Thyroid gland (tissue), 4 donors: Measurements from ENCODE around the gene TIMM17A. TPM values are rescaled to one million over a fixed set of nuclear protein-coding genes. Genes with fewer than 3 reads are reported as not detected.

Experiments
- DNase-seq, 2 donors: peaks; one replicate each; pipeline ENCODE4 v3.0.0-alpha.2; 2019
- H3K27ac ChIP-seq, 3 donors: fragments of 200-600 bp; sonication (generic); 1 replicate in 2 of 3; 2 replicates in 1 of 3; pipeline ENCODE4 v1.5.1; 2016 to 2019; ENCODE audit warnings: mild to moderate bottlenecking in 1 of 3, moderate library complexity in 1 of 3
- H3K27me3 ChIP-seq: fragments of 200-600 bp; sonication (generic); one replicate; pipeline ENCODE4 v1.5.1; 2019
- H3K36me3 ChIP-seq, 2 donors: fragments of 200-600 bp; sonication (generic); one replicate each; pipeline ENCODE4 v1.5.1; 2016 to 2019
- H3K4me1 ChIP-seq, 2 donors: fragments of 200-600 bp; sonication (generic); one replicate each; pipeline ENCODE4 v1.5.1; 2017 to 2019
- H3K4me3 ChIP-seq, 3 donors: fragments of 200-600 bp; sonication (generic); replicated peaks in 1 of 3; 1 replicate in 2 of 3; 2 replicates in 1 of 3; pipeline ENCODE4 v1.5.1; 2016; ENCODE audit warnings: mild to moderate bottlenecking in 1 of 3
- H3K9me3 ChIP-seq: fragments of 200-600 bp; sonication (generic); one replicate; pipeline ENCODE4 v1.5.1; 2017
- POLR2A ChIP-seq, 2 donors: fragments of 450-650 bp; IDR thresholded peaks; one replicate each; pipeline ENCODE4 v1.6.1; 2017; ENCODE audit warnings: antibody characterized with exemption in 2 of 2, mild to moderate bottlenecking in 2 of 2, moderate library complexity in 1 of 2
- WGBS, 2 donors: methylation state at CpG; one replicate each; pipeline ENCODE4 v1.1.5; 2017; 5-methylcytosine and 5-hydroxymethylcytosine counted together
- intact Hi-C: fragments of 100-400 bp; cut with DNase I; formaldehyde crosslinking; loops from one replicate; pipeline ENCODE4 v1.15.1; 2023
- total RNA-seq, 4 donors: library from RNA; depleted of rRNA; stranded (reverse); fragments of >200 nt; gene quantifications; one replicate each; pipeline ENCODE4 v1.2.3, GENCODE V29; 2016
- TF ChIP-seq, protein P1 (sequence below), 6 experiments: fragments of 200-600 bp in 3 of 6; fragments of 450-650 bp in 3 of 6; sonication (generic) in 3 of 6; IDR thresholded peaks; one replicate each; pipeline ENCODE4 v1.5.1; 2016 to 2019; ENCODE audit warnings: antibody characterized with exemption in 6 of 6, mild to moderate bottlenecking in 2 of 6, inconsistent platforms in 1 of 6, moderate library complexity in 1 of 6

Gene TIMM17A
- total RNA-seq, 4 donors from 2014 or later: 34.7 to 46.8 (median 40.1) TPM

DNA sequence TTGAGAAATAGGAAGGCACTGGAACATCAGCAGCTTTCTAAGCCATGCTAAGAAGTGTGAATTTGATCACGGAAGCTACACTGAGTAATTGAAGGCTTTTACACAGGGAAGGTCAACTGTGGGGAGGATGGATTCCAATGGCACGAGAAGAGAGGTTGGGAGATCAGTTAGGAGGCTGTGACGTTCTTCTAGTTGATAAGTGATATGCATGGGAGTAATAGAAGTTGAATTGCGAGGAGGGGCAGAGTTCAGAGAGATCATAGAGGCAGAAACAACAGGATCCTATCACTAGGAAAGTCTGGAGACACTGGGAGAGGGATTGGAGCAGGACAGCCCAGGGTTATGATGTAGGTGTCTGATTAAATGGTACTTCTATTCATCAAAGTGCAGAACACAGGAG, 25.2 kb upstream of the TIMM17A start:
- Histone ChIP-seq H3K27me3 (no peaks in the 10 kb centered on the region), H3K9me3 (no peaks in the 10 kb centered on the region), H3K36me3 (no peaks in the 10 kb centered on the region), H3K4me1 (peaks cover 5 to 7% of the 10 kb centered on the region in 2 donors), H3K4me3 (no peak overlapping the region), H3K27ac (no peak overlapping the region)
- WGBS, 2 donors: 85 to 86% methylated on average over 4 of the region's 4 CpGs
- intact Hi-C loops: no loop called here
- DNase-seq: no peak
- no peak for TF ChIP-seq POLR2A (IDR thresholded peaks at IDR 0.05)
- TF ChIP-seq, protein P1, sequence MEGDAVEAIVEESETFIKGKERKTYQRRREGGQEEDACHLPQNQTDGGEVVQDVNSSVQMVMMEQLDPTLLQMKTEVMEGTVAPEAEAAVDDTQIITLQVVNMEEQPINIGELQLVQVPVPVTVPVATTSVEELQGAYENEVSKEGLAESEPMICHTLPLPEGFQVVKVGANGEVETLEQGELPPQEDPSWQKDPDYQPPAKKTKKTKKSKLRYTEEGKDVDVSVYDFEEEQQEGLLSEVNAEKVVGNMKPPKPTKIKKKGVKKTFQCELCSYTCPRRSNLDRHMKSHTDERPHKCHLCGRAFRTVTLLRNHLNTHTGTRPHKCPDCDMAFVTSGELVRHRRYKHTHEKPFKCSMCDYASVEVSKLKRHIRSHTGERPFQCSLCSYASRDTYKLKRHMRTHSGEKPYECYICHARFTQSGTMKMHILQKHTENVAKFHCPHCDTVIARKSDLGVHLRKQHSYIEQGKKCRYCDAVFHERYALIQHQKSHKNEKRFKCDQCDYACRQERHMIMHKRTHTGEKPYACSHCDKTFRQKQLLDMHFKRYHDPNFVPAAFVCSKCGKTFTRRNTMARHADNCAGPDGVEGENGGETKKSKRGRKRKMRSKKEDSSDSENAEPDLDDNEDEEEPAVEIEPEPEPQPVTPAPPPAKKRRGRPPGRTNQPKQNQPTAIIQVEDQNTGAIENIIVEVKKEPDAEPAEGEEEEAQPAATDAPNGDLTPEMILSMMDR (IDR thresholded peaks at IDR 0.05): no peak

DNA sequence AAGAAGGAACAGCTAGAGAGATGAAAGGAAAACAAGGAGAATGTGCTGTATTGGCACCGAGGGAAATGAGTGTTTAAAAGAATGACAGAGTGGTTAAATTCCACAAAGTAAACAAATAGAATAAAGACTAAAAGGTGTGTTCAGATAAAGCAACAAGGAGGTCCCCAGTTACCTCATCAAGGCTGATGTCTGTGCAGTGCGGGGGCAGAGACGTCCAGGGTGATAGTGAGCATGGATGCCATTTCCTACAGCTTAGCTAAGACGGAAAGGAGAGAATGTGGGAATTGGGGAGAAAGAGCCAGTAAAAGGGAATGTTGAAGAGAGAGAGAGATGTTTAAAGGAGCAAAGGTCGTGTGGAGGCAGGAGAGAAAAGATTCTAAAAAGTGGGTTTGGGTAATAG, 24.5 kb upstream of the TIMM17A start:
- no peak for DNase-seq
- TF ChIP-seq, protein P1 (IDR thresholded peaks at IDR 0.05): no peak
- TF ChIP-seq POLR2A (IDR thresholded peaks at IDR 0.05): no peak
- 80 to 87% methylated on average over 5 of the region's 5 CpGs for WGBS, 2 donors
- peaks cover 5 to 7% of the 10 kb centered on the region in 2 donors for H3K4me1 ChIP-seq
- H3K36me3 ChIP-seq: no peaks in the 10 kb centered on the region
- H3K27me3 ChIP-seq: no peaks in the 10 kb centered on the region
- H3K27ac ChIP-seq: no peak overlapping the region
- intact Hi-C loops: no loop called here
- no peaks in the 10 kb centered on the region for H3K9me3 ChIP-seq
- no peak overlapping the region for H3K4me3 ChIP-seq

DNA sequence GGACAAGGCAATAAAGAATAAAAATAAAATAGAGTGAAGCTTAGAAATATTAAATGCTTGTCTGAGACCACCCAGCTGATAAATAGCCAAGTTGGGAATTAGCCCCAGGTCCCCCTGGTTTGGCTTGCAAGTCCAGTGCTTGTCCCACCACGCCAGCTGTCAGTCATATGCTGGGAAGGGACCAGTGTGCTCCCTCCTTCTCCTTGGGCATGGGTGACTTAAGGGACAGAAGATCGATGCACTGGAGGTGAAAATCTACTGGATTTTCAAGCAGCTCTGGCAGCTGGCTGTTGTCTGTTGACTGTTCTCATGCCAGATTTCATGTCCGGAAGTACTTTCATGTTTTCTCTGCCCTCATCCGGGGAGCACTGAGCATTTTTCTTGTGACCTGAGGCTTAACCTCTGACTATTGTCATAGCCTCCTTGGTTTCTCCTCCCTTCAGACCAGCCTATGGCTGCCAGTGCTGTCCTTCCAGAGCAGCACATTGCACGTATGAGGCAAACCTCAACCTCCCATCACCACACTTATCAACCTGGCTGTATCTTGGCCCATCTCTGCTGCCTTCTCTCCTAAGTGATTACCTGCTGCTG, 21.4 kb upstream of the TIMM17A start:
- H3K27ac ChIP-seq: peak overlapping the region in 1 of 3 donors; percentile 6
- peaks cover 5 to 7% of the 10 kb centered on the region in 2 donors for H3K4me1 ChIP-seq
- no peak overlapping the region for H3K4me3 ChIP-seq
- no peaks in the 10 kb centered on the region for H3K27me3 ChIP-seq
- no peak for DNase-seq
- TF ChIP-seq, protein P1 (IDR thresholded peaks at IDR 0.05): no peak
- no peak for TF ChIP-seq POLR2A (IDR thresholded peaks at IDR 0.05)
- 37 to 43% methylated on average over 5 of the region's 5 CpGs for WGBS, 2 donors
- intact Hi-C loops: no loop called here
- H3K36me3 ChIP-seq: no peaks in the 10 kb centered on the region
- H3K9me3 ChIP-seq: no peaks in the 10 kb centered on the region

DNA sequence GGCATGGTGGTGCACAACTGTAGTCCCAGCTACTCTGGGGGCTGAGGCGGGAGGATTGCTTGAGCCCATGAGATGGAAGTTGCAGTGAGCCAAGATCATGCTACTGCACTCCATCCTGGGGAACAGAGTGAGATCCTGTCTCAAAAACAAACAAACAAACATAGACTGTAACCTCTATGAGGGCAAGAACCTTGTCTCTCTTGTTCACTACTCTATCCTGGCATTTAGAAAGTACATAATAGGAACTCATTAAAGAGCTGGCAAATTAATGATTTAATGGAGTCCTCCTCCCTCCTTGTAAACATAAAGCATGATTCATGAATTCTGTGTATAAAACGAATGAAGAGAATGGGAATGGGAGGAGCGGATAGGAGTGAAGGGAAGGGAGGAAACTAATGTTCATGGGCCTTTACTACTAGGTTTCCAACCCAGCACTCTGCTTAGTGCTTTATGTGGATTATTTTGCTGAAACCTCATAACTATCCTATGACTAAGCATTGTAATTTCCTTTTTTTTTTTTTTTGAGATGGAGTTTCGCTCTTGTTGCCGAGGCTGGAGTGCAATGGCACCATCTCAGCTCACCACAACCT, 17.6 kb upstream of the TIMM17A start:
- Histone ChIP-seq H3K4me3 (no peak overlapping the region), H3K9me3 (no peaks in the 10 kb centered on the region), H3K27me3 (no peaks in the 10 kb centered on the region), H3K27ac (peak overlapping the region in 2 of 3 donors; percentile 41 to 75), H3K36me3 (no peaks in the 10 kb centered on the region), H3K4me1 (peaks cover 15 to 22% of the 10 kb centered on the region in 2 donors)
- no peak for DNase-seq
- TF ChIP-seq, protein P1 (IDR thresholded peaks at IDR 0.05): no peak
- no peak for TF ChIP-seq POLR2A (IDR thresholded peaks at IDR 0.05)
- 73 to 79% methylated on average over 5 of the region's 5 CpGs for WGBS, 2 donors
- intact Hi-C loops: no loop called here

DNA sequence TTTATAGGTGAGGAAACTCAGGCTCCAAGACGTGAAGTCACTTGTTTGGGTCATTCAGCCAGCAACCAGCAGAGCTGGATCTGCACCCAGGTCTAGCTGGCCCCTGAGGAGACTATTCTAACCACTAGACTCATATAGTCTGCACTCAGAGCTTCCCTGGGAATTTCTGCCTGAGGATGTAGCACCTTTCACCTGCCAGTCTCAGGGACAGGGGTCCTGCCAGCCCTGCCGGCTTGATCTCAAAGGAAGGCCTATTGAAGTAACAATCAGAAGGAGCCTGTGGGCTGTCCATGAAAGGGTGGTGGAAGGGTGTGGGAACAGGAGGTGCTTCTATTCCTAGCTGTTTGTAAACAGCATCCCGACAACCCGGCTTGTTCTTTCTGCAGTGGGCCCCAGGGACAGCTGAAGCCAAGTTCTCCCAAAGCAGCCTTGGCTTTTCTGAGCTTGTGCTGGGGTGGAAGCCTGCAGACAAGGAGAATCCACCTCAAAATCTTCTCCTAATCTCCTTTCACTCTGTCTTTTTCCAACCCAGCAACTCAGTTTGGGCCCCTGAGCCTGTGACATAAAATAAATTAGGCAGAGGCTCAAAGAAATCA, 16.8 kb upstream of the TIMM17A start:
- H3K4me3 ChIP-seq: no peak overlapping the region
- no peaks in the 10 kb centered on the region for H3K9me3 ChIP-seq
- 52 to 71% methylated on average over 4 of the region's 4 CpGs for WGBS, 2 donors
- H3K36me3 ChIP-seq: no peaks in the 10 kb centered on the region
- intact Hi-C loops: no loop called here
- peaks cover 19 to 25% of the 10 kb centered on the region in 2 donors for H3K4me1 ChIP-seq
- TF ChIP-seq POLR2A (IDR thresholded peaks at IDR 0.05): no peak
- TF ChIP-seq, protein P1 (IDR thresholded peaks at IDR 0.05): no peak
- peak overlapping the region in 2 of 3 donors; percentile 41 to 75 for H3K27ac ChIP-seq
- DNase-seq: no peak
- no peaks in the 10 kb centered on the region for H3K27me3 ChIP-seq
